Middle frontal gyrus (tissue), 1 donor: Measurements from ENCODE around the gene TANC1.
A peak's percentile ranks its signal among the peaks of the same experiment; 100 is the strongest.

Source experiments
- DNase-seq: peaks from one replicate; pipeline ENCODE4 v3.0.0-alpha.2; 2015; ENCODE audit warnings: low spot score; ENCODE audit errors: extremely low spot score

TANC1 gene

GRCh38 chr2:158968396-158969161 is at the start of gene TANC1:
Gene TANC1, plus strand, starts transcription at chr2:158968640. Its CDS starts 97,271 bp downstream, at chr2:159065911.
- DNase-seq, result peak; percentile 80

- no peak for DNase-seq
These were observed 46.6 kb upstream of the TANC1 start for GRCh38 chr2:158921599-158922408.

GRCh38 chr2:158922601-158923000 is 45.8 kb upstream of the TANC1 start:
- no peak for DNase-seq

- no peak for DNase-seq
These were observed 45.3 kb upstream of the TANC1 start for GRCh38 chr2:158923180-158923594.

- DNase-seq, result no peak
These were observed 44.8 kb upstream of the TANC1 start for GRCh38 chr2:158923641-158924040.

- no peak for DNase-seq
These were observed 41.9 kb upstream of the TANC1 start for GRCh38 chr2:158926478-158926948.

GRCh38 chr2:158928515-158928914 is 39.9 kb upstream of the TANC1 start:
- no peak for DNase-seq

GRCh38 chr2:158928965-158929364 is 39.5 kb upstream of the TANC1 start:
- DNase-seq, result no peak

GRCh38 chr2:158931572-158931971 is 36.9 kb upstream of the TANC1 start:
- no peak for DNase-seq

GRCh38 chr2:158932131-158932645 is 36.3 kb upstream of the TANC1 start:
- DNase-seq, result no peak

- no peak for DNase-seq
These were observed 34.3 kb upstream of the TANC1 start for GRCh38 chr2:158934170-158934569.

GRCh38 chr2:158935617-158936016 is 32.8 kb upstream of the TANC1 start:
- DNase-seq, result no peak

GRCh38 chr2:158936978-158937377 is 31.5 kb upstream of the TANC1 start:
- DNase-seq, result no peak

- no peak for DNase-seq
These were observed 28.1 kb upstream of the TANC1 start for GRCh38 chr2:158940356-158940755.

- DNase-seq, result no peak
These were observed 24.5 kb upstream of the TANC1 start for GRCh38 chr2:158943973-158944372.

GRCh38 chr2:158948964-158949699 is 19.3 kb upstream of the TANC1 start:
- DNase-seq, result no peak

GRCh38 chr2:158953454-158953853 is 15.0 kb upstream of the TANC1 start:
- no peak for DNase-seq

GRCh38 chr2:158953926-158954763 is 14.3 kb upstream of the TANC1 start:
- DNase-seq, result no peak

- DNase-seq, result no peak
These were observed 12.5 kb upstream of the TANC1 start for GRCh38 chr2:158955842-158956365.

GRCh38 chr2:158958365-158958764 is 10.1 kb upstream of the TANC1 start:
- no peak for DNase-seq
